A549 (cell line): Measurements from ENCODE around the gene PMPCA. TPM values are rescaled to one million over a fixed set of nuclear protein-coding genes. Genes with fewer than 3 reads are reported as not detected.
A peak's percentile ranks its signal among the peaks of the same experiment; 100 is the strongest.

ENCODE experiments used
- ATAC-seq, 2 experiments: fragments of 200-7000 bp in 1 of 2; fragments of >200 bp in 1 of 2; cut with Nextera tagmentation in 1 of 2; cut with Tn5 transposase in 1 of 2; 3 replicates each; pipeline versions ENCODE4 v1.8.0 to v1.9.1; 2018 to 2020; ENCODE audit warnings: mild to moderate bottlenecking in 1 of 2, moderate library complexity in 1 of 2
- CTCF ChIA-PET: fragments of 300-600 bp; sonication (Branson Sonifier 250); formaldehyde crosslinking; extraction: SDS; loops from one replicate; lab custom pipeline; 2021; ENCODE audit warnings: antibody characterized with exemption, inconsistent platforms; lab: Yijun Ruan, JAX
- POLR2A ChIA-PET: fragments of 350-600 bp; formaldehyde crosslinking; extraction: SDS; loops from one replicate; lab custom pipeline; 2021; ENCODE audit warnings: antibody characterized with exemption, inconsistent platforms; lab: Yijun Ruan, JAX
- DNase-seq, 2 experiments: peaks; one replicate each; pipeline versions ENCODE4 v3.0.0 to v3.0.0-alpha.2; 2011 to 2016; ENCODE audit warnings: low read depth in 1 of 2, low spot score in 1 of 2
- FAIRE-seq: peaks from 2 replicates; lab custom pipeline; 2011; peaks lifted over from hg19 to GRCh38; lab: Jason Lieb, UNC
- H3K27ac ChIP-seq, 2 experiments: fragments of >200 bp; sonication (Bioruptor Twin); formaldehyde crosslinking; 3 replicates each; pipeline ENCODE4 v1.5.1; 2016 to 2017
- H3K4me1 ChIP-seq: fragments of >200 bp; sonication (Bioruptor Twin); formaldehyde crosslinking; 3 replicates; pipeline ENCODE4 v1.6.1; 2016
- H3K4me2 ChIP-seq: fragments of >200 bp; sonication (Bioruptor Twin); formaldehyde crosslinking; 3 replicates; pipeline ENCODE4 v1.6.1; 2016
- H3K4me3 ChIP-seq: fragments of >200 bp; sonication (Bioruptor Twin); formaldehyde crosslinking; 3 replicates; pipeline ENCODE4 v1.5.1; 2016
- H3K9me3 ChIP-seq: fragments of >200 bp; sonication (Bioruptor Twin); formaldehyde crosslinking; 3 replicates; pipeline ENCODE4 v1.6.1; 2016
- ATOH8 ChIP-seq: fragments of 250-450 bp; sonication (Bioruptor Pico); IDR thresholded peaks from 2 replicates; pipeline ENCODE4 v1.5.0; 2020; ENCODE audit warnings: low read depth, mild to moderate bottlenecking, moderate library complexity
- CHD2 ChIP-seq: fragments of 150-350 bp; IDR thresholded peaks from 2 replicates; pipeline ENCODE4 v1.6.1; 2014; ENCODE audit warnings: low read length; ENCODE audit not compliant: partially characterized antibody
- EHF ChIP-seq: fragments of 250-450 bp; sonication (Bioruptor Pico); IDR thresholded peaks from 2 replicates; pipeline ENCODE4 v1.5.0; 2020; ENCODE audit warnings: mild to moderate bottlenecking
- FOXS1 ChIP-seq: fragments of 250-450 bp; sonication (Bioruptor Pico); IDR thresholded peaks from 2 replicates; pipeline ENCODE4 v1.5.0; 2020; ENCODE audit warnings: mild to moderate bottlenecking, moderate library complexity
- HDAC2 ChIP-seq: fragments of 200-600 bp; sonication (generic); IDR thresholded peaks from 2 replicates; pipeline ENCODE4 v1.6.1; 2016
- JUNB ChIP-seq: fragments of >200 bp; sonication (Bioruptor Twin); formaldehyde crosslinking; IDR thresholded peaks from 2 replicates; pipeline ENCODE4 v1.6.1; 2016
- KDM1A ChIP-seq: fragments of 200-600 bp; sonication (generic); IDR thresholded peaks from 2 replicates; pipeline ENCODE4 v1.6.1; 2016; ENCODE audit warnings: low read depth, mild to moderate bottlenecking
- MAX ChIP-seq: IDR thresholded peaks from 2 replicates; pipeline ENCODE4 v1.6.1; 2012
- MAZ ChIP-seq: fragments of 150-350 bp; IDR thresholded peaks from 2 replicates; pipeline ENCODE4 v1.6.1; 2014; ENCODE audit warnings: antibody characterized with exemption, low read depth, low read length, borderline replicate concordance
- MYC ChIP-seq: IDR thresholded peaks from 2 replicates; pipeline ENCODE4 v1.6.1; 2012; ENCODE audit warnings: mild to moderate bottlenecking, inconsistent platforms, low read length, improper control_type of control experiment, borderline replicate concordance
- NR3C1 ChIP-seq: fragments of >200 bp; sonication (Bioruptor Twin); formaldehyde crosslinking; IDR thresholded peaks from 3 replicates; pipeline ENCODE4 v1.6.1; 2017
- PBX3 ChIP-seq: IDR thresholded peaks from 2 replicates; pipeline ENCODE4 v1.6.1; 2012
- PHF8 ChIP-seq: fragments of 200-600 bp; sonication (generic); IDR thresholded peaks from 2 replicates; pipeline ENCODE4 v1.6.1; 2016; ENCODE audit warnings: low read depth, mild to moderate bottlenecking, antibody characterized with exemption, moderate library complexity, borderline replicate concordance
- POLR2A ChIP-seq: IDR thresholded peaks from 2 replicates; pipeline ENCODE4 v1.6.1; 2012; ENCODE audit warnings: mild to moderate bottlenecking, low read length
- POLR2AphosphoS2 ChIP-seq: conservative IDR thresholded peaks from 2 replicates; pipeline ENCODE4 v1.6.1; 2012; ENCODE audit warnings: low read length, improper control_type of control experiment, inconsistent platforms
- RARB ChIP-seq: fragments of 250-450 bp; sonication (Bioruptor Pico); IDR thresholded peaks from 2 replicates; pipeline ENCODE4 v1.8.0; 2021; ENCODE audit warnings: mild to moderate bottlenecking, moderate library complexity
- RFX5 ChIP-seq: fragments of 450-650 bp; IDR thresholded peaks from 2 replicates; pipeline ENCODE4 v1.7.1; 2014; ENCODE audit warnings: antibody characterized with exemption, mild to moderate bottlenecking, moderate library complexity
- RNF2 ChIP-seq: fragments of 200-600 bp; sonication (generic); IDR thresholded peaks from 2 replicates; pipeline ENCODE4 v1.6.1; 2016; ENCODE audit warnings: low read depth, mild to moderate bottlenecking, antibody characterized with exemption, moderate library complexity, borderline replicate concordance
- USF2 ChIP-seq: fragments of 450-650 bp; IDR thresholded peaks from 2 replicates; pipeline ENCODE4 v1.6.1; 2014; ENCODE audit warnings: antibody characterized with exemption
- ZFP36 ChIP-seq: fragments of 450-650 bp; IDR thresholded peaks from 2 replicates; pipeline ENCODE4 v1.6.1; 2014; ENCODE audit warnings: borderline replicate concordance; ENCODE audit not compliant: partially characterized antibody
- WGBS: methylation state at CpG from one replicate; pipeline ENCODE4 v1.1.6; 2017; ENCODE audit errors: missing lambda C conversion rate; 5-methylcytosine and 5-hydroxymethylcytosine counted together
- polyA plus RNA-seq, 4 experiments: library from polyadenylated mRNA; depleted of rRNA in 3 of 4; stranded (reverse); fragments of >200 nt; fragmentation: RNase III in 1 of 4; extraction: RNeasy Plus Mini Kit Qiagen cat#74134 plus additional on column Dnase treatment in 1 of 4; gene quantifications; 2 replicates in 3 of 4; 3 replicates in 1 of 4; pipeline ENCODE4 v1.2.3, GENCODE V29; 2011 to 2017

The PMPCA gene
- polyA plus RNA-seq, 2 of the 4 experiments (the other 2 are of a cell fraction): 71.1 to 89.2 TPM

GRCh38 chr9:136429683-136430491 is 19.4 kb downstream of the PMPCA start:
- DNase-seq: peak in 1 of 2 experiments; percentile 32

GRCh38 chr9:136430588-136431234 is 20.3 kb downstream of the PMPCA start:
- 95% methylated on average over 21 of the region's 29 CpGs for WGBS
- H3K4me1 ChIP-seq: no peaks in the 10 kb centered on the region
- H3K9me3 ChIP-seq: no peaks in the 10 kb centered on the region
- no peak for TF ChIP-seq JUNB
- POLR2A ChIA-PET: no interaction called here
- no peak overlapping the region for H3K4me2 ChIP-seq
- H3K4me3 ChIP-seq: no peak overlapping the region
- H3K27ac ChIP-seq: no peak overlapping the region
- peak in 1 of 2 experiments; percentile 29 for DNase-seq
- FAIRE-seq: no peak
- ATAC-seq: peak in 1 of 2 experiments; percentile 18; a peak in 3 of 6 replicates
- CTCF ChIA-PET: interaction anchor here (1.2 to 1.8 kb wide), 4 partner anchors 8 to 201 kb away, joined by 4 to 6 read pairs (median 5); no protein-coding TSS in a partner anchor

More at GRCh38 chr9:136429683-136430491, 19.4 kb downstream of the PMPCA start:
- no peaks in the 10 kb centered on the region for H3K4me1 ChIP-seq
- CTCF ChIA-PET: interaction anchor here (1.0 to 1.8 kb wide), 5 partner anchors 9 to 202 kb away, joined by 3 to 6 read pairs (median 4); no protein-coding TSS in a partner anchor
- 84% methylated on average over 30 of the region's 32 CpGs for WGBS
- no peak for FAIRE-seq
- peak; percentile 37 to 55; a peak in 5 of 6 replicates for ATAC-seq
- H3K27ac ChIP-seq: no peak overlapping the region
- H3K4me3 ChIP-seq: no peak overlapping the region
- TF ChIP-seq HDAC2: no peak
- TF ChIP-seq PBX3: no peak
- TF ChIP-seq CHD2: no peak
- TF ChIP-seq KDM1A: no peak
- TF ChIP-seq ATOH8 (CRISPR knock-in tag): no peak
- no peak for TF ChIP-seq ZFP36
- no peak for TF ChIP-seq POLR2A
- TF ChIP-seq, all 56 proteins: peak for 0
- Histone ChIP-seq H3K4me2 (no peak overlapping the region), H3K9me3 (no peaks in the 10 kb centered on the region)
- POLR2A ChIA-PET: no interaction called here

- CTCF ChIA-PET: no interaction called here
Measured at GRCh38 chr9:136431782-136432350, 21.4 kb downstream of the PMPCA start.

More at GRCh38 chr9:136431782-136432350, 21.4 kb downstream of the PMPCA start:
- H3K4me3 ChIP-seq: no peak overlapping the region
- H3K4me1 ChIP-seq: no peaks in the 10 kb centered on the region; the same call in 2 of the 3 replicates
- H3K27ac ChIP-seq: no peak overlapping the region
- no peaks in the 10 kb centered on the region for H3K9me3 ChIP-seq
- POLR2A ChIA-PET: no interaction called here
- FAIRE-seq (no peak), DNase-seq (no peak), ATAC-seq (no peak)
- no peak for TF ChIP-seq FOXS1 (CRISPR knock-in tag)
- no peak for TF ChIP-seq RFX5
- TF ChIP-seq RNF2: no peak
- TF ChIP-seq EHF: no peak
- no peak for TF ChIP-seq POLR2A
- no peak for TF ChIP-seq USF2
- TF ChIP-seq PHF8: no peak
- no peak for TF ChIP-seq MAX
- TF ChIP-seq MYC: no peak
- TF ChIP-seq POLR2AphosphoS2: no peak
- no peak for TF ChIP-seq MAZ
- no peak for TF ChIP-seq ATOH8 (CRISPR knock-in tag)
- TF ChIP-seq RARB: no peak
- no peak for TF ChIP-seq NR3C1
- TF ChIP-seq, all 56 proteins: peak for 0
- WGBS: 96% methylated on average over 23 of the region's 36 CpGs
- no peak overlapping the region for H3K4me2 ChIP-seq
